ENCODE measurements around the gene RASL11B. TPM values are rescaled to one million over a fixed set of nuclear protein-coding genes. Genes with fewer than 3 reads are reported as not detected.

The RASL11B gene
- total and polyA plus RNA-seq, 9 of the 15 experiments (the other 6 are each of a cell fraction or from before 2014, with no cell fraction given): 0.24 to 1.5 (median 0.53) TPM

DNA sequence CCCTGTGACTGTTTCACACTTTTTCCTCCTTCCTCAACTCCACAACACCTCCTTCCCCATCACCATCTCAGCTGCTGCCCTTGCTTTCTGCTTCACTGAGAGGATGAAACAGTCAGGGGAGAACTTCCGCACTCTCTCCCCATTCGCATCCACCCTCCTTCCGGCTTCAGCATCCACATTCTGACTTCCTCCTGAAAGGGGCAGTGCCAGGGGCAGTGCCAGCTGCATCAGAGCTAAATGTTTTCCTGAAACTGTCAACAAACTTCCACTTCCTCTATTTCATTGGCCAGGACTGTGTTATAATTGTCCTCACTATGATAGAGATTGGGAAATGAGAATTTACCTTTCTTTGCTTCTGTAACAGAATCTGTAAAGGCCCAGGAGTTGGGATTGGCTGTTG lies 18.2 kb upstream of the RASL11B start:
- Histone ChIP-seq H4K20me1 (replicated peaks; ENCODE audit: control insufficient read depth, insufficient read depth, low read length) (no peaks in the 10 kb centered on the region), H3K4me2 (ENCODE audit: insufficient read depth, low read length) (no peak overlapping the region), H3K27me3 (ENCODE audit: control insufficient read depth in 2 of 2, insufficient read depth in 2 of 2, low read length in 2 of 2) (peaks cover 4 to 31% of the 10 kb centered on the region in 2 experiments; a peak in 3 of 5 replicates), H3K4me3 (no peak overlapping the region), H3K27ac (ENCODE audit: extremely low read depth, low read depth, low read length) (no peak overlapping the region), H3K36me3 (ENCODE audit: control insufficient read depth, insufficient read depth, low read length) (no peaks in the 10 kb centered on the region), H3K9ac (ENCODE audit: insufficient read depth in 1 of 2, low read depth in 2 of 2, low read length in 2 of 2) (no peak overlapping the region), H3K79me2 (ENCODE audit: control insufficient read depth, insufficient read depth, low read length) (no peaks in the 10 kb centered on the region), H3K9me1 (ENCODE audit: control insufficient read depth, insufficient read depth, low read length) (no peaks in the 10 kb centered on the region), H3K9me3 (replicated peaks; ENCODE audit: control insufficient read depth, insufficient read depth, low read depth, low read length) (no peaks in the 10 kb centered on the region), H2AFZ (ENCODE audit: low read depth, low read length) (no peak overlapping the region), H3K4me1 (replicated peaks in 1 of 2; ENCODE audit: control insufficient read depth in 2 of 2, insufficient read depth in 2 of 2, low read length in 2 of 2) (no peaks in the 10 kb centered on the region; a peak in 1 of 5 replicates)
- ChIA-PET CTCF (ENCODE audit: low intra/inter-chr PET ratio) (no interaction called here), POLR2A (no interaction called here)
- no TSS peak for BruUV-seq (replicated peaks)
- FAIRE-seq (no peak), DNase-seq (ENCODE audit: extremely low read depth in 1 of 4, low spot score in 3 of 4) (no peak), ATAC-seq (no peak)
- intact Hi-C loops (cut with micrococcal nuclease): no loop called here
- in situ Hi-C loops (cut with MboI): no loop called here
- WGBS (ENCODE audit: insufficient coverage, low coverage, missing lambda C conversion rate): 15% methylated on average over 3 of the region's 3 CpGs
- TF ChIP-seq CREBBP (IDR thresholded peaks at IDR 0.05; ENCODE audit: low read depth, low read length) (no peak), ILF3 (IDR thresholded peaks at IDR 0.05; ENCODE audit: borderline replicate concordance) (no peak), FOXA1 (IDR thresholded peaks at IDR 0.05; ENCODE audit: borderline replicate concordance) (no peak), ZNF696 (CRISPR knock-in tag; conservative IDR thresholded peaks at IDR 0.05) (no peak), SPI1 (IDR thresholded peaks at IDR 0.05; ENCODE audit: borderline replicate concordance, low read depth, low read length) (peak; percentile 74), BHLHE40 (IDR thresholded peaks at IDR 0.05; ENCODE audit: low read length) (no peak), KAT8 (IDR thresholded peaks at IDR 0.05; ENCODE audit: low read depth) (no peak)
- TF ChIP-seq, protein P1, sequence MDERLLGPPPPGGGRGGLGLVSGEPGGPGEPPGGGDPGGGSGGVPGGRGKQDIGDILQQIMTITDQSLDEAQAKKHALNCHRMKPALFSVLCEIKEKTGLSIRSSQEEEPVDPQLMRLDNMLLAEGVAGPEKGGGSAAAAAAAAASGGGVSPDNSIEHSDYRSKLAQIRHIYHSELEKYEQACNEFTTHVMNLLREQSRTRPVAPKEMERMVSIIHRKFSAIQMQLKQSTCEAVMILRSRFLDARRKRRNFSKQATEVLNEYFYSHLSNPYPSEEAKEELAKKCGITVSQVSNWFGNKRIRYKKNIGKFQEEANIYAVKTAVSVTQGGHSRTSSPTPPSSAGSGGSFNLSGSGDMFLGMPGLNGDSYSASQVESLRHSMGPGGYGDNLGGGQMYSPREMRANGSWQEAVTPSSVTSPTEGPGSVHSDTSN (CRISPR knock-in tag; IDR thresholded peaks at IDR 0.05; ENCODE audit: low read depth): no peak
- TF ChIP-seq, protein P1 (tag; conservative IDR thresholded peaks at IDR 0.05; ENCODE audit: low read depth): no peak

Measured in K562 (cell line).